GM23338 (cell line): Measurements from ENCODE around the gene LSM5. TPM values are rescaled to one million over a fixed set of nuclear protein-coding genes. Genes with fewer than 3 reads are reported as not detected.

Experiments
- ATAC-seq: fragments of 200-7000 bp; cut with Tn5 transposase; 3 replicates; pipeline ENCODE4 v1.9.1; 2020
- DNase-seq: peaks from one replicate; pipeline ENCODE4 v3.0.0-alpha.2; 2015; ENCODE audit warnings: low spot score
- H2AFZ ChIP-seq: fragments of 200-600 bp; sonication (generic); 2 replicates; pipeline ENCODE4 v1.8.0; 2016; ENCODE audit warnings: antibody characterized with exemption, mild to moderate bottlenecking, moderate library complexity
- H3F3A ChIP-seq: fragments of 200-600 bp; sonication (generic); replicated peaks from 2 replicates; pipeline ENCODE4 v1.8.0; 2017; ENCODE audit warnings: antibody characterized with exemption, mixed run types, low read depth
- H3K27ac ChIP-seq: fragments of 200-600 bp; sonication (generic); 2 replicates; pipeline ENCODE4 v1.6.1; 2016; ENCODE audit warnings: low read depth
- H3K27me3 ChIP-seq: fragments of 200-600 bp; sonication (generic); 2 replicates; pipeline ENCODE4 v1.8.0; 2016; ENCODE audit warnings: mild to moderate bottlenecking, mixed run types, moderate library complexity; ENCODE audit not compliant: insufficient read depth
- H3K36me3 ChIP-seq: fragments of 200-600 bp; sonication (generic); 2 replicates; pipeline ENCODE4 v1.8.0; 2016; ENCODE audit warnings: mild to moderate bottlenecking; ENCODE audit not compliant: insufficient read depth
- H3K4me1 ChIP-seq: fragments of 200-600 bp; sonication (generic); 2 replicates; pipeline ENCODE4 v1.8.0; 2016; ENCODE audit warnings: mild to moderate bottlenecking, moderate library complexity; ENCODE audit not compliant: insufficient read depth
- H3K4me2 ChIP-seq: fragments of 200-600 bp; sonication (generic); 2 replicates; pipeline ENCODE4 v1.7.1; 2017; ENCODE audit warnings: mixed run types
- H3K4me3 ChIP-seq: fragments of 200-600 bp; sonication (generic); 2 replicates; pipeline ENCODE4 v1.6.1; 2016; ENCODE audit warnings: mixed run types
- H3K79me2 ChIP-seq: fragments of 200-600 bp; sonication (generic); replicated peaks from 2 replicates; pipeline ENCODE4 v1.8.0; 2017; ENCODE audit warnings: mild to moderate bottlenecking; ENCODE audit not compliant: insufficient read depth
- H3K9me2 ChIP-seq: fragments of 200-600 bp; sonication (generic); 2 replicates; pipeline ENCODE4 v1.8.0; 2017; ENCODE audit not compliant: insufficient read depth
- H4K20me1 ChIP-seq: fragments of 200-600 bp; sonication (generic); replicated peaks from 2 replicates; pipeline ENCODE4 v1.8.0; 2017; ENCODE audit warnings: mild to moderate bottlenecking; ENCODE audit not compliant: insufficient read depth
- H3K27ac Mint-ChIP-seq: 2 replicates; pipeline ENCODE4 v1.8.0; 2020; ENCODE audit warnings: inconsistent platforms, mild to moderate bottlenecking, moderate library complexity, mixed read lengths
- H3K27me3 Mint-ChIP-seq: 3 replicates; pipeline ENCODE4 v1.8.0; 2022; ENCODE audit warnings: low read depth, mild to moderate bottlenecking, moderate library complexity, mixed read lengths, inconsistent platforms; ENCODE audit not compliant: insufficient read depth, poor library complexity
- H3K36me3 Mint-ChIP-seq: 3 replicates; pipeline ENCODE4 v1.8.0; 2021; ENCODE audit warnings: low read depth, mild to moderate bottlenecking, inconsistent platforms, moderate library complexity, mixed read lengths
- H3K4me1 Mint-ChIP-seq: 3 replicates; pipeline ENCODE4 v1.8.0; 2020; ENCODE audit warnings: mild to moderate bottlenecking, inconsistent platforms, mixed read lengths
- H3K4me3 Mint-ChIP-seq: 3 replicates; pipeline ENCODE4 v1.8.0; 2021; ENCODE audit warnings: moderate library complexity, mild to moderate bottlenecking, inconsistent platforms, mixed read lengths
- H3K9me3 Mint-ChIP-seq: 3 replicates; pipeline ENCODE4 v1.8.0; 2020; ENCODE audit warnings: moderate library complexity, mild to moderate bottlenecking, inconsistent platforms, mixed read lengths
- CREB1 ChIP-seq: fragments of 250-450 bp; sonication (Bioruptor Pico); IDR thresholded peaks from 2 replicates; pipeline ENCODE4 v1.5.0; 2020; ENCODE audit warnings: low read depth, mild to moderate bottlenecking, moderate library complexity
- EZH2 ChIP-seq: fragments of 200-600 bp; sonication (generic); IDR thresholded peaks from one replicate; pipeline ENCODE4 v1.8.0; 2017; ENCODE audit warnings: antibody characterized with exemption, mild to moderate bottlenecking, low read depth; ENCODE audit not compliant: unreplicated experiment
- EZH2phosphoT487 ChIP-seq: fragments of 200-600 bp; sonication (generic); IDR thresholded peaks from one replicate; pipeline ENCODE4 v1.8.1; 2018; ENCODE audit warnings: antibody characterized with exemption; ENCODE audit not compliant: unreplicated experiment
- JUNB ChIP-seq: IDR thresholded peaks from one replicate; pipeline ENCODE4 v1.6.1; 2016; ENCODE audit warnings: antibody characterized with exemption; ENCODE audit not compliant: unreplicated experiment
- NANOG ChIP-seq: IDR thresholded peaks from 2 replicates; pipeline ENCODE4 v1.6.1; 2016; ENCODE audit warnings: antibody characterized with exemption, borderline replicate concordance
- POLR2AphosphoS5 ChIP-seq: IDR thresholded peaks from 2 replicates; pipeline ENCODE4 v1.6.1; 2016; ENCODE audit warnings: antibody characterized with exemption, low read depth
- STAT1 ChIP-seq: IDR thresholded peaks from one replicate; pipeline ENCODE4 v1.6.1; 2016; ENCODE audit warnings: antibody characterized with exemption; ENCODE audit not compliant: unreplicated experiment
- ZNF114 ChIP-seq: fragments of 250-450 bp; sonication (Bioruptor Pico); IDR thresholded peaks from 2 replicates; pipeline ENCODE4 v1.5.0; 2020; ENCODE audit warnings: mild to moderate bottlenecking, moderate library complexity
- polyA plus RNA-seq: library from polyadenylated mRNA; unstranded; fragments of >200 nt; fragmentation: Nextera tagmentation; extraction: Ambion mirVana; gene quantifications from 2 replicates; pipeline ENCODE4 v1.2.1, GENCODE V29; 2016
- total RNA-seq: library from RNA; depleted of rRNA; stranded (reverse); fragments of >200 nt; shearing (Covaris generic); gene quantifications from 2 replicates; pipeline ENCODE4 v1.2.3, GENCODE V29; 2014
- TF ChIP-seq, protein P1 (sequence below): fragments of 250-450 bp; sonication (Bioruptor Pico); IDR thresholded peaks from 2 replicates; pipeline ENCODE4 v1.5.0; 2020; ENCODE audit warnings: mild to moderate bottlenecking, moderate library complexity

The LSM5 gene
- total and polyA plus RNA-seq, 2 experiments from 2014 or later, result 56.6 to 469 TPM

DNA sequence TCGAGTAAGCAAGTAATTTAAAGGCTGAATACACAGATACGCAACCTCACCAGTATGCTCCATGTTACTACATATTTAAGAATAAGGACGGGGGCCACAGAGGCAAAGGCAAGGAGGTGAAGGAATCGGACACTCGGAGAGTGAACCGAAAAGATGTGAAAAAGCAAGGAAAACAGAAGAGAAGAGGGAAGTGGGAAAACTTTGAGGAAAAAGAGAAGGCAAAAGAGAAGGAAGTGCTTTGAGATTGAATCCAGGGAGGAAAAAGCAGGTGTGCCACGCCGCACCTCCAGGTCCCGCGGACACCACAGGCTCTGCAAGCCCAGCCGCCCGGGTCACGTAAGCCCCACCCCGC is 4.7 kb upstream of the LSM5 start:
- no peaks in the 10 kb centered on the region for H3K27me3 ChIP-seq
- H3F3A ChIP-seq, result no peaks in the 10 kb centered on the region; the same call in 1 of the 2 replicates
- H3K4me1 Mint-ChIP-seq, result peaks cover 12% of the 10 kb centered on the region
- H3K27ac Mint-ChIP-seq, result peak overlapping the region; percentile 89
- peak; percentile 86 for TF ChIP-seq POLR2AphosphoS5
- no peak for TF ChIP-seq ZNF114 (CRISPR knock-in tag)
- DNase-seq, result no peak
- peak overlapping the region; percentile 83 for H3K4me2 ChIP-seq
- peaks cover 4% of the 10 kb centered on the region for H3K9me3 Mint-ChIP-seq
- peak overlapping the region; percentile 86 for H3K4me3 Mint-ChIP-seq
- H3K27ac ChIP-seq, result peak overlapping the region; percentile 71; the same call in 1 of the 2 replicates
- H3K79me2 ChIP-seq, result peaks cover 40% of the 10 kb centered on the region
- no peak; the same call in 2 of the 3 replicates for ATAC-seq
- peak overlapping the region; percentile 75; the same call in 1 of the 2 replicates for H2AFZ ChIP-seq
- H3K36me3 ChIP-seq, result no peaks in the 10 kb centered on the region
- H3K4me3 ChIP-seq, result peak overlapping the region; percentile 77
- H3K36me3 Mint-ChIP-seq, result peaks cover 19% of the 10 kb centered on the region
- peaks cover 11% of the 10 kb centered on the region; the same call in 1 of the 2 replicates for H3K4me1 ChIP-seq
- no peaks in the 10 kb centered on the region for H4K20me1 ChIP-seq
- no peaks in the 10 kb centered on the region for H3K9me2 ChIP-seq
- no peaks in the 10 kb centered on the region for H3K27me3 Mint-ChIP-seq

DNA sequence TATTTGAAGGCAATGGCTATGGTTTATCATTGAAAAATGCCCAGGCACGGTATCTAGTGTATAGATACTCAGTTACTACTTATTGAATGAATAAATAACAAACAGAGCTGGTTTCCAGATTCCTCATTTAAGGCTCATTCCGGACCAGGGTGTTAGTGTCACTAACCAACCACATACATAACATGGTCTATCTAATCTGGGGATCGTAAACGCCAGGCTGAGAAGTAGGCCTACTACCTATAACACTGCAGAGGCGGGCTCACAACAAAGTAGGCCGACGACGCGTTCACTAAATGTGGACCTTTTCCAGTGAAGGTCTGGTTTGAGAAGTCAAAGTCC is 423 bp downstream of the LSM5 start:
- Mint-ChIP-seq H3K9me3 (no peaks in the 10 kb centered on the region; the same call in 2 of the 3 replicates), H3K27ac (peak overlapping the region; percentile 93), H3K4me1 (peaks cover 8% of the 10 kb centered on the region; the same call in 2 of the 3 replicates), H3K4me3 (peak overlapping the region; percentile 81), H3K27me3 (no peaks in the 10 kb centered on the region), H3K36me3 (peaks cover 28% of the 10 kb centered on the region)
- Histone ChIP-seq H3F3A (no peaks in the 10 kb centered on the region), H3K36me3 (peaks cover 16% of the 10 kb centered on the region), H3K9me2 (no peaks in the 10 kb centered on the region), H3K4me3 (peak overlapping the region; percentile 89), H3K27ac (peak overlapping the region; percentile 41; the same call in 1 of the 2 replicates), H3K4me2 (peak overlapping the region; percentile 98), H3K4me1 (0 out of 2 replicates have a peak, but pooled peaks cover 7% of the 10 kb centered on the region), H4K20me1 (peaks cover 6% of the 10 kb centered on the region; the same call in 1 of the 2 replicates), H3K27me3 (no peaks in the 10 kb centered on the region), H3K79me2 (peaks cover 17% of the 10 kb centered on the region), H2AFZ (peak overlapping the region; percentile 48; the same call in 1 of the 2 replicates)
- DNase-seq (no peak), ATAC-seq (no peak)
- TF ChIP-seq STAT1, result no peak
- no peak for TF ChIP-seq NANOG
- TF ChIP-seq JUNB, result no peak
- TF ChIP-seq POLR2AphosphoS5, result no peak
- no peak for TF ChIP-seq ZNF114 (CRISPR knock-in tag)
- no peak for TF ChIP-seq CREB1 (CRISPR knock-in tag)

DNA sequence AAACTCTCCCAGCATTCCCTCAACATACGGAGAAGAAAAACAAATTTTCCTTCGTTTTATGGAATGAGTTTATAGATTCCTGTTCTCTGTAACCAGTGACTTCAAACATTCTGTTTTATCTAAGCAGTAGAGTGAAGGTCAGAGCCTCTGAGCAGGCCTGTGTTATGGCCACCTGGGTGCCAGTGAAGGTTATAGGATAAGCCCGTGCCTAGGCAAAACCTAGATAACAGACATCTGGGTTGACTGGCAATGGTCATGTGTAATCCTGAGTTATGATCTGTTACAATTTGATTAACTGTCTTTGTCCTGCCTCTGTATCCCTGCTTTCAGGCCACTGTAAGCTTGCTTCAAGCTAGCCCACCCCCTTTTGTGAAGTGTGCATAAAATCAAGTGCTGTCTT is 8.3 kb downstream of the LSM5 start:
- DNase-seq (no peak), ATAC-seq (no peak)
- no peaks in the 10 kb centered on the region for H3K9me2 ChIP-seq
- Mint-ChIP-seq H3K9me3 (no peaks in the 10 kb centered on the region), H3K4me3 (no peak overlapping the region), H3K36me3 (peaks cover 13% of the 10 kb centered on the region; the same call in 2 of the 3 replicates), H3K27me3 (no peaks in the 10 kb centered on the region), H3K27ac (no peak overlapping the region), H3K4me1 (no peaks in the 10 kb centered on the region)
- H2AFZ ChIP-seq, result no peak overlapping the region
- H3K4me3 ChIP-seq, result no peak overlapping the region
- peaks cover 9% of the 10 kb centered on the region; the same call in 1 of the 2 replicates for H3K36me3 ChIP-seq
- no peaks in the 10 kb centered on the region; the same call in 1 of the 2 replicates for H4K20me1 ChIP-seq
- no peaks in the 10 kb centered on the region for H3K79me2 ChIP-seq
- no peak overlapping the region for H3K27ac ChIP-seq
- no peaks in the 10 kb centered on the region for H3K4me1 ChIP-seq
- no peaks in the 10 kb centered on the region for H3F3A ChIP-seq
- no peak overlapping the region for H3K4me2 ChIP-seq
- no peaks in the 10 kb centered on the region for H3K27me3 ChIP-seq
- TF ChIP-seq, protein P1, sequence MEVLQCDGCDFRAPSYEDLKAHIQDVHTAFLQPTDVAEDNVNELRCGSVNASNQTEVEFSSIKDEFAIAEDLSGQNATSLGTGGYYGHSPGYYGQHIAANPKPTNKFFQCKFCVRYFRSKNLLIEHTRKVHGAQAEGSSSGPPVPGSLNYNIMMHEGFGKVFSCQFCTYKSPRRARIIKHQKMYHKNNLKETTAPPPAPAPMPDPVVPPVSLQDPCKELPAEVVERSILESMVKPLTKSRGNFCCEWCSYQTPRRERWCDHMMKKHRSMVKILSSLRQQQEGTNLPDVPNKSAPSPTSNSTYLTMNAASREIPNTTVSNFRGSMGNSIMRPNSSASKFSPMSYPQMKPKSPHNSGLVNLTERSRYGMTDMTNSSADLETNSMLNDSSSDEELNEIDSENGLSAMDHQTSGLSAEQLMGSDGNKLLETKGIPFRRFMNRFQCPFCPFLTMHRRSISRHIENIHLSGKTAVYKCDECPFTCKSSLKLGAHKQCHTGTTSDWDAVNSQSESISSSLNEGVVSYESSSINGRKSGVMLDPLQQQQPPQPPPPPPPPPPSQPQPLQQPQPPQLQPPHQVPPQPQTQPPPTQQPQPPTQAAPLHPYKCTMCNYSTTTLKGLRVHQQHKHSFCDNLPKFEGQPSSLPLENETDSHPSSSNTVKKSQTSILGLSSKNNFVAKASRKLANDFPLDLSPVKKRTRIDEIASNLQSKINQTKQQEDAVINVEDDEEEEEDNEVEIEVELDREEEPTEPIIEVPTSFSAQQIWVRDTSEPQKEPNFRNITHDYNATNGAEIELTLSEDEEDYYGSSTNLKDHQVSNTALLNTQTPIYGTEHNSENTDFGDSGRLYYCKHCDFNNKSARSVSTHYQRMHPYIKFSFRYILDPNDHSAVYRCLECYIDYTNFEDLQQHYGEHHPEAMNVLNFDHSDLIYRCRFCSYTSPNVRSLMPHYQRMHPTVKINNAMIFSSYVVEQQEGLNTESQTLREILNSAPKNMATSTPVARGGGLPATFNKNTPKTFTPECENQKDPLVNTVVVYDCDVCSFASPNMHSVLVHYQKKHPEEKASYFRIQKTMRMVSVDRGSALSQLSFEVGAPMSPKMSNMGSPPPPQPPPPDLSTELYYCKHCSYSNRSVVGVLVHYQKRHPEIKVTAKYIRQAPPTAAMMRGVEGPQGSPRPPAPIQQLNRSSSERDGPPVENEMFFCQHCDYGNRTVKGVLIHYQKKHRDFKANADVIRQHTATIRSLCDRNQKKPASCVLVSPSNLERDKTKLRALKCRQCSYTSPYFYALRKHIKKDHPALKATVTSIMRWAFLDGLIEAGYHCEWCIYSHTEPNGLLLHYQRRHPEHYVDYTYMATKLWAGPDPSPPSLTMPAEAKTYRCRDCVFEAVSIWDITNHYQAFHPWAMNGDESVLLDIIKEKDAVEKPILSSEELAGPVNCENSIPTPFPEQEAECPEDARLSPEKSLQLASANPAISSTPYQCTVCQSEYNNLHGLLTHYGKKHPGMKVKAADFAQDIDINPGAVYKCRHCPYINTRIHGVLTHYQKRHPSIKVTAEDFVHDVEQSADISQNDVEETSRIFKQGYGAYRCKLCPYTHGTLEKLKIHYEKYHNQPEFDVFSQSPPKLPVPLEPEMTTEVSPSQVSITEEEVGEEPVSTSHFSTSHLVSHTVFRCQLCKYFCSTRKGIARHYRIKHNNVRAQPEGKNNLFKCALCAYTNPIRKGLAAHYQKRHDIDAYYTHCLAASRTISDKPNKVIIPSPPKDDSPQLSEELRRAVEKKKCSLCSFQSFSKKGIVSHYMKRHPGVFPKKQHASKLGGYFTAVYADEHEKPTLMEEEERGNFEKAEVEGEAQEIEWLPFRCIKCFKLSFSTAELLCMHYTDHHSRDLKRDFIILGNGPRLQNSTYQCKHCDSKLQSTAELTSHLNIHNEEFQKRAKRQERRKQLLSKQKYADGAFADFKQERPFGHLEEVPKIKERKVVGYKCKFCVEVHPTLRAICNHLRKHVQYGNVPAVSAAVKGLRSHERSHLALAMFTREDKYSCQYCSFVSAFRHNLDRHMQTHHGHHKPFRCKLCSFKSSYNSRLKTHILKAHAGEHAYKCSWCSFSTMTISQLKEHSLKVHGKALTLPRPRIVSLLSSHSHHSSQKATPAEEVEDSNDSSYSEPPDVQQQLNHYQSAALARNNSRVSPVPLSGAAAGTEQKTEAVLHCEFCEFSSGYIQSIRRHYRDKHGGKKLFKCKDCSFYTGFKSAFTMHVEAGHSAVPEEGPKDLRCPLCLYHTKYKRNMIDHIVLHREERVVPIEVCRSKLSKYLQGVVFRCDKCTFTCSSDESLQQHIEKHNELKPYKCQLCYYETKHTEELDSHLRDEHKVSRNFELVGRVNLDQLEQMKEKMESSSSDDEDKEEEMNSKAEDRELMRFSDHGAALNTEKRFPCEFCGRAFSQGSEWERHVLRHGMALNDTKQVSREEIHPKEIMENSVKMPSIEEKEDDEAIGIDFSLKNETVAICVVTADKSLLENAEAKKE, result no peak
- TF ChIP-seq POLR2AphosphoS5 (no peak), EZH2 (no peak), JUNB (no peak), EZH2phosphoT487 (no peak)
